SK-N-SH treated with all-trans-retinoic acid at 6 μM for 48 hours (cell line): ENCODE results near the gene PLEKHJ1.

Experiments
- ATAC-seq: fragments of 200-7000 bp; cut with Tn5 transposase; 3 replicates; pipeline ENCODE4 v1.9.1; 2020; ENCODE audit warnings: mild to moderate bottlenecking, moderate library complexity
- ARNTL ChIP-seq: fragments of 450-650 bp; formaldehyde crosslinking; IDR thresholded peaks from 2 replicates; pipeline ENCODE4 v1.5.0; 2020; ENCODE audit warnings: low read depth, mild to moderate bottlenecking, moderate library complexity, borderline replicate concordance
- BACH2 ChIP-seq: fragments of 250-450 bp; sonication (Bioruptor Pico); IDR thresholded peaks from 2 replicates; pipeline ENCODE4 v1.9.0; 2021; ENCODE audit warnings: mild to moderate bottlenecking, borderline replicate concordance
- CREB5 ChIP-seq: fragments of 250-450 bp; sonication (Bioruptor Pico); IDR thresholded peaks from 2 replicates; pipeline ENCODE4 v1.5.1; 2020; ENCODE audit warnings: low read depth, mild to moderate bottlenecking, moderate library complexity
- CSDC2 ChIP-seq: fragments of 250-450 bp; sonication (Bioruptor Pico); IDR thresholded peaks from 2 replicates; pipeline ENCODE4 v1.5.0; 2020; ENCODE audit warnings: mild to moderate bottlenecking, moderate library complexity
- CSRNP3 ChIP-seq: fragments of 250-450 bp; sonication (Bioruptor Pico); IDR thresholded peaks from 2 replicates; pipeline ENCODE4 v1.5.1; 2021; ENCODE audit warnings: mild to moderate bottlenecking, moderate library complexity
- ESRRG ChIP-seq: fragments of 250-450 bp; sonication (Bioruptor Pico); IDR thresholded peaks from 2 replicates; pipeline ENCODE4 v1.6.1; 2021; ENCODE audit warnings: mild to moderate bottlenecking
- GLIS3 ChIP-seq: fragments of 250-450 bp; sonication (Bioruptor Pico); IDR thresholded peaks from 2 replicates; pipeline ENCODE4 v1.5.0; 2020; ENCODE audit warnings: mild to moderate bottlenecking, moderate library complexity
- ISL1 ChIP-seq: fragments of 250-450 bp; sonication (Bioruptor Pico); IDR thresholded peaks from 2 replicates; pipeline ENCODE4 v2.1.2; 2022; ENCODE audit warnings: mild to moderate bottlenecking, moderate library complexity
- OSR1 ChIP-seq: fragments of 250-450 bp; sonication (Bioruptor Pico); IDR thresholded peaks from 2 replicates; pipeline ENCODE4 v1.8.0; 2022; ENCODE audit warnings: moderate library complexity, mild to moderate bottlenecking, inconsistent platforms
- PATZ1 ChIP-seq: fragments of 250-450 bp; sonication (Bioruptor Pico); IDR thresholded peaks from 2 replicates; pipeline ENCODE4 v1.8.0; 2020; ENCODE audit warnings: mild to moderate bottlenecking, moderate library complexity, borderline replicate concordance
- POU6F1 ChIP-seq: fragments of 250-450 bp; sonication (Bioruptor Pico); IDR thresholded peaks from 2 replicates; pipeline ENCODE4 v1.8.0; 2021; ENCODE audit warnings: low read depth, mild to moderate bottlenecking, moderate library complexity, borderline replicate concordance
- PPARA ChIP-seq: fragments of 250-450 bp; sonication (Bioruptor Pico); IDR thresholded peaks from 2 replicates; pipeline ENCODE4 v1.5.0; 2020; ENCODE audit warnings: mild to moderate bottlenecking, borderline replicate concordance
- RARB ChIP-seq: fragments of 250-450 bp; sonication (Bioruptor Pico); IDR thresholded peaks from 2 replicates; pipeline ENCODE4 v1.8.0; 2021; ENCODE audit warnings: mild to moderate bottlenecking, moderate library complexity
- SNAI2 ChIP-seq: fragments of 250-450 bp; sonication (Bioruptor Pico); IDR thresholded peaks from 2 replicates; pipeline ENCODE4 v1.5.0; 2020; ENCODE audit warnings: mild to moderate bottlenecking, moderate library complexity
- TCF4 ChIP-seq: fragments of 250-450 bp; sonication (Bioruptor Pico); IDR thresholded peaks from 2 replicates; pipeline ENCODE4 v1.8.0; 2021; ENCODE audit warnings: mild to moderate bottlenecking, moderate library complexity, borderline replicate concordance
- TOX ChIP-seq: fragments of 250-450 bp; sonication (Bioruptor Pico); IDR thresholded peaks from 2 replicates; pipeline ENCODE4 v1.8.0; 2021; ENCODE audit warnings: mild to moderate bottlenecking, moderate library complexity, borderline replicate concordance
- TSHZ2 ChIP-seq: fragments of 250-450 bp; sonication (Bioruptor Pico); IDR thresholded peaks from 2 replicates; pipeline ENCODE4 v1.5.0; 2020; ENCODE audit warnings: mild to moderate bottlenecking, moderate library complexity
- ZFP3 ChIP-seq: fragments of 250-450 bp; sonication (Bioruptor Pico); IDR thresholded peaks from 2 replicates; pipeline ENCODE4 v1.5.0; 2020; ENCODE audit warnings: mild to moderate bottlenecking, moderate library complexity
- ZFP30 ChIP-seq: fragments of 450-650 bp; formaldehyde crosslinking; IDR thresholded peaks from 2 replicates; pipeline ENCODE4 v1.5.0; 2022; ENCODE audit warnings: mild to moderate bottlenecking, moderate library complexity
- ZNF565 ChIP-seq: fragments of 450-650 bp; formaldehyde crosslinking; conservative IDR thresholded peaks from 2 replicates; pipeline ENCODE4 v1.5.0; 2020; ENCODE audit warnings: low read depth, mild to moderate bottlenecking, moderate library complexity
- ZNF70 ChIP-seq: fragments of 450-650 bp; formaldehyde crosslinking; IDR thresholded peaks from 2 replicates; pipeline ENCODE4 v1.5.0; 2020; ENCODE audit warnings: mild to moderate bottlenecking, moderate library complexity

PLEKHJ1 gene

GRCh38 chr19:2195361-2195760 lies 40.8 kb downstream of the PLEKHJ1 start:
- TF ChIP-seq CSDC2 (CRISPR knock-in tag), result no peak
- TF ChIP-seq OSR1 (CRISPR knock-in tag), result no peak
- no peak for TF ChIP-seq POU6F1 (CRISPR knock-in tag)
- TF ChIP-seq TCF4 (CRISPR knock-in tag), result no peak
- TF ChIP-seq ARNTL (CRISPR knock-in tag), result no peak
- no peak for TF ChIP-seq GLIS3 (CRISPR knock-in tag)
- TF ChIP-seq CREB5, result no peak
- TF ChIP-seq ISL1 (CRISPR knock-in tag), result no peak
- TF ChIP-seq BACH2 (CRISPR knock-in tag), result no peak
- TF ChIP-seq SNAI2 (CRISPR knock-in tag), result no peak
- no peak for ATAC-seq

- no peak for TF ChIP-seq ZNF70 (CRISPR knock-in tag)
- TF ChIP-seq PATZ1 (CRISPR knock-in tag), result no peak
- TF ChIP-seq POU6F1 (CRISPR knock-in tag), result no peak
- ATAC-seq, result no peak
Measured at GRCh38 chr19:2194513-2195078, 41.5 kb downstream of the PLEKHJ1 start.

- no peak for TF ChIP-seq ZFP3 (CRISPR knock-in tag)
- no peak for TF ChIP-seq CSDC2 (CRISPR knock-in tag)
- TF ChIP-seq TCF4 (CRISPR knock-in tag), result no peak
- no peak for TF ChIP-seq ARNTL (CRISPR knock-in tag)
- TF ChIP-seq RARB, result no peak
- TF ChIP-seq ZFP30 (CRISPR knock-in tag), result no peak
- no peak for TF ChIP-seq CSRNP3 (CRISPR knock-in tag)
- no peak for TF ChIP-seq PPARA (CRISPR knock-in tag)
- no peak for TF ChIP-seq TOX
- TF ChIP-seq GLIS3 (CRISPR knock-in tag), result no peak
- no peak for TF ChIP-seq POU6F1 (CRISPR knock-in tag)
- TF ChIP-seq ESRRG, result no peak
- no peak for TF ChIP-seq ISL1 (CRISPR knock-in tag)
- TF ChIP-seq TSHZ2, result no peak
- TF ChIP-seq SNAI2 (CRISPR knock-in tag), result no peak
- TF ChIP-seq ZNF565 (CRISPR knock-in tag), result no peak
- TF ChIP-seq BACH2 (CRISPR knock-in tag), result no peak
- TF ChIP-seq CREB5, result no peak
- ATAC-seq, result no peak
Measured at GRCh38 chr19:2193807-2194206, 42.3 kb downstream of the PLEKHJ1 start.
